Lower leg skin (tissue), 4 donors: ENCODE data around the gene PIM2. TPM values are rescaled to one million over a fixed set of nuclear protein-coding genes. Genes with fewer than 3 reads are reported as not detected.

Source experiments
- DNase-seq, 2 donors: peaks; one replicate each; pipeline ENCODE4 v3.0.0-alpha.2; 2019; ENCODE audit warnings: low spot score in 2 of 2
- H3K4me3 ChIP-seq: fragments of 200-600 bp; sonication (generic); 2 replicates; pipeline ENCODE4 v1.5.1; 2017; ENCODE audit warnings: mild to moderate bottlenecking, low read depth; ENCODE audit not compliant: poor library complexity, severe bottlenecking
- CTCF ChIP-seq, 3 donors: fragments of 450-650 bp; IDR thresholded peaks; one replicate each; pipeline ENCODE4 v1.5.1; 2016; ENCODE audit warnings: antibody characterized with exemption in 3 of 3, mild to moderate bottlenecking in 3 of 3, moderate library complexity in 2 of 3
- POLR2A ChIP-seq, 2 donors: fragments of 450-650 bp; IDR thresholded peaks; one replicate each; pipeline ENCODE4 v1.6.1; 2016 to 2017; ENCODE audit warnings: antibody characterized with exemption in 2 of 2, mild to moderate bottlenecking in 1 of 2, moderate library complexity in 1 of 2
- WGBS, 2 donors: methylation state at CpG; one replicate each; pipeline ENCODE4 v1.1.5; 2018; 5-methylcytosine and 5-hydroxymethylcytosine counted together
- intact Hi-C: fragments of 100-400 bp; cut with DNase I; formaldehyde crosslinking; loops from one replicate; pipeline ENCODE4 v1.15.0; 2023; ENCODE audit warnings: low total_unique reads
- total RNA-seq, 4 donors: library from RNA; depleted of rRNA; stranded (reverse); fragments of >200 nt; gene quantifications; one replicate each; pipeline ENCODE4 v1.1.0, GENCODE V29; 2016

Gene PIM2
- total RNA-seq, 4 donors from 2014 or later = 5.2 to 10.3 (median 8.3) TPM

- intact Hi-C loops = no loop called here
- TF ChIP-seq CTCF (IDR thresholded peaks at IDR 0.05) (no peak), POLR2A (IDR thresholded peaks at IDR 0.05) (no peak)
- 79 to 95% methylated on average over 2 of the region's 2 CpGs for WGBS, 2 donors
- no peak for DNase-seq
- H3K4me3 ChIP-seq = no peak overlapping the region
Observed at GRCh38 chrX:48960291-48960690, 41.5 kb upstream of the PIM2 start.

GRCh38 chrX:48958635-48959094, 39.8 kb upstream of the PIM2 start:
- 0 to 42% methylated on average over 12 to 21 of the region's 21 CpGs for WGBS, 2 donors
- no peak overlapping the region for H3K4me3 ChIP-seq
- TF ChIP-seq POLR2A (IDR thresholded peaks at IDR 0.05) (no peak), CTCF (IDR thresholded peaks at IDR 0.05) (no peak)
- intact Hi-C loops = no loop called here
- peak in 1 of 2 donors; percentile 24 for DNase-seq

GRCh38 chrX:48957827-48958634, 39.2 kb upstream of the PIM2 start:
- peak; percentile 95 to 99 for DNase-seq
- 0 to 52% methylated on average over 25 to 66 of the region's 66 CpGs for WGBS, 2 donors
- intact Hi-C loops = no loop called here
- H3K4me3 ChIP-seq = peak overlapping the region; percentile 55
- TF ChIP-seq POLR2A (IDR thresholded peaks at IDR 0.05) (no peak), CTCF (IDR thresholded peaks at IDR 0.05) (no peak)

GRCh38 chrX:48957477-48957826, 38.6 kb upstream of the PIM2 start, which contains the start of gene OTUD5:
Gene OTUD5 (minus strand): TSS chrX:48957607. CDS start chrX:48957570, 37 bp downstream.
- DNase-seq = no peak
- WGBS, 2 donors = 64% methylated on average over 38 of the region's 53 CpGs; no CpG with 5 or more reads in 1 of the 2 donors
- intact Hi-C loops = no loop called here
- TF ChIP-seq POLR2A (IDR thresholded peaks at IDR 0.05) (no peak), CTCF (IDR thresholded peaks at IDR 0.05) (no peak)
- peak within 1 kb of the TSS; percentile 55 for H3K4me3 ChIP-seq

GRCh38 chrX:48956728-48957414, 38.0 kb upstream of the PIM2 start:
- peak overlapping the region; percentile 55 for H3K4me3 ChIP-seq
- no peak for DNase-seq
- intact Hi-C loops = no loop called here
- no peak for TF ChIP-seq POLR2A (IDR thresholded peaks at IDR 0.05)
- TF ChIP-seq CTCF (IDR thresholded peaks at IDR 0.05) = no peak
- WGBS, 2 donors = 1 to 44% methylated on average over 25 to 43 of the region's 61 CpGs
